ENCODE data around the gene GAMT.

GRCh38 chr19:1361601-1362386 is 39.5 kb downstream of the GAMT start:
- TF ChIP-seq EZH2 (IDR thresholded peaks at IDR 0.05; ENCODE audit: borderline replicate concordance) (no peak), EZH2phosphoT487 (IDR thresholded peaks at IDR 0.05; ENCODE audit: low read depth, severe bottlenecking, unreplicated experiment) (no peak), CTCF (IDR thresholded peaks at IDR 0.05; ENCODE audit: poor library complexity) (no peak)

Data from hepatocyte (in vitro differentiated cells).